GM19463 (cell line): ENCODE results near the gene C15orf61.

ENCODE experiments used
- ATAC-seq: cut with Tn5 transposase; IDR thresholded peaks from one replicate; pipeline ENCODE4 v1.9.1; 2021; ENCODE audit warnings: mild to moderate bottlenecking, moderate library complexity; ENCODE audit not compliant: unreplicated experiment

The C15orf61 gene

GRCh38 chr15:67512933-67513714 is 7.8 kb upstream of the C15orf61 start:
- no peak for ATAC-seq

- no peak for ATAC-seq
These were observed 5.8 kb upstream of the C15orf61 start for GRCh38 chr15:67515090-67515489.

GRCh38 chr15:67515557-67515956 is 5.4 kb upstream of the C15orf61 start:
- ATAC-seq, result no peak

- no peak for ATAC-seq
These were observed 456 bp upstream of the C15orf61 start for GRCh38 chr15:67520321-67521028.

DNA sequence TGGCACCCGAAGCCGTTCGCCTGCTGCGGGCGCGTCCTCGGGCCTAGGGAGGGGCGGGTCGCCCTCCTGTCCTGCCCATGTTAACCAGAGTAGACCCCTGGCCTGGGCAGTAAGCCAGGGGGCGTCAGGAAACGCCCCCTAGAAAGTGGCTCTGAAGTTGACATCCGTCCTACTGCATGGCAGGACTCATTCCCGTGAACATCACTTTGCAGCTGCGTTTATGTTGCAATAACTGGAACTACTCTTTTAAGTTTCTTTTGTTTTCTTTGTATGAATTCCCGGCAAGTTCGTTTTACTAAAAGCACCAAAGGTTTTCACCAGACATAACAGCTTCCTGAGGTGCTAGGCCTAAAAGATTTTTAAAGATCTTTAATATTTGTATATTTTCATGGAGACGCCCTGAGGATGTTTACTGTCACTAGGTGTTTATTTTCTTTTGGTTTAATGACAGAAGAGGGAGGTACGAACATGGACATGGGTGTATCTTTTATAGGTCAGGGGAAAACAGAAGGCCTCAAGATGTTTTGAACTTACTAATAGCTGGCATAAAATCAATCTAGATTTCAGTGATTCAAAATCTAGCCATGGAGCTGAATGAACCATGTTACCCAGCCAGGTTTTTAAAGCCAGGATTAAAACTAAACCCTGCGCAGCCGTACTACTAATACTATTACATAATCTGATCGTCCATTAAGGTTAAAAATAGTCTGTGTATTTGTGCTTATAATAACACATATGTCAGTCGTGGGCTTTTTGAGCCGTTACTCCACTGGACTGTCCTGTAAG is 1.0 kb downstream of the C15orf61 start:
- no peak for ATAC-seq

DNA sequence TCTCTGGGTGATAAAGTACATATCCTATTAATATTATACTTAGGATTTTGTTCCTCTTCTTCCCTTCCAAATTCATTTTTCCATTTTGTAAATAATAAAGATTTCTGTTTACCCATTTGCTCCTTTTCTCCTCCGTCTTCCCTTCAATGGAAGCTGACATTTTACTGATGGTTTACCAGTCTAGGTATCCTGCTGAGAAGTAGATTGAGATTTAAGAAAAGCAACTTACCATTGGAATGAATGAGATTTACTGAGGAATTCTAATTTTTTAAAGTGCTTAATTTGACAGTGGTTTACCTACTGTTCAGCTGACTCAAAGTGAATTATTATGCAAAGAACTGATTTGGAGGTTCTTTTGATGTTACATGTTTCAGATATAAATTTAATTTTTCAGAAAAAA is 2.4 kb downstream of the C15orf61 start:
- ATAC-seq, result no peak

DNA sequence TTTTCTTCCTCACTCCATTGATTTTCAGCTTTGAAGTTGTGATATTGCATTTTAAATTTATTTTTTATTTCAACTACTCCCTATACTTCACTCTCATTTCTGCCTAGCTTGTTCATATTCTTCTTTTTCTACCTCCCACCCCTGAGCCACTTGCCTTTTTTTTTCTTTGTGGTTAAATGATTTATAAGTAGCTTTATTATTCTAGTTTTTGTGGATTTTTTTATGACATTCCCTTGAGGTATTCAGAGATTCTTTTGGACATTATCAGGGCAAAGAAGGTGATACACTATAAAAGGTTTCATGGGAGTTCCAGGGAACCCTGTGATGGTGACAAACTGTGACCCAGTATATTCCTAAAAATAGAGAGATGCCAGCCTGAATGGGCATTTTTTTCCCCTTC is 3.3 kb downstream of the C15orf61 start:
- ATAC-seq, result no peak

DNA sequence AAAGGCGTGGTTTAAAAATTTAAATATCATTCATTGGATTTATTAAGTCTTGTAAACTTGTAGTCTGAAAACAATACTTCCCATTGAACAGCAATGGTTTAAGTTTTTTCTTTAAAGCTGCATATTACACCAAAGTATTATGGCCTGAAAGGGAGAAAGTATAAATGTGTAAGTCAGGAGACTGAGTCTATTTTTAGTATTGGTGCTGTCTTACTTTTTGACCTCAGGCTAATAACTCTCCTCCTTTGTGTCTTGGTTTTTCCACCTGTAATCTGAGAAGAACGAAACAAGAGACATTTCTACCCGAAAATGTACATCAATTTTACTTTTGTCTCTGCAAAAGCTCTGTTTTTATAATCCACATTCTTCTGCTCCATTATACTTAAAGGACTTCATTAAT is 7.6 kb downstream of the C15orf61 start:
- ATAC-seq, result no peak

DNA sequence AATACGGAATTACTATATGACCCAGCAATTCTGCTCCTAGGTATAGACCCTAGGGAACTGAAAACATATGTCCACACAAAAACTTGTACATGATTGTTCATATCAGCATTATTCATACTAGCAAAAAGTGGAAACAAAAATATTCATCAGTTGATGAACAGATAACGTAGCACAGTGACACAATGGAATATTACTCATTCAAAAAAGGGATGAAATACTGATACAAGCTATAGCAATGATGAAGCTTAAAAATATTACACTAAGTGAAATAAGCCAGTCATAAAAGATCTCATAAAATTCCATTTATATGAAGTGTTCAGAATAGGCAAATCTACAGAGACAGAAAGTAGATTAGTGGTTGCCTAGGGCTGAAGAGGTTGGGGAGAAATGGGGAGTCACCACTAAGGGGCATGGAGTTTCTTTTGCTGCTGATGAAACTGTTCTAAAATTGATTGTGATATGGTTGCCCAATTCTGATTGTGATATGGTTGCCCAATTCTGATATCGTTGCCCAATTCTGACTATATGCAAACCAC is 10.5 kb downstream of the C15orf61 start:
- no peak for ATAC-seq

DNA sequence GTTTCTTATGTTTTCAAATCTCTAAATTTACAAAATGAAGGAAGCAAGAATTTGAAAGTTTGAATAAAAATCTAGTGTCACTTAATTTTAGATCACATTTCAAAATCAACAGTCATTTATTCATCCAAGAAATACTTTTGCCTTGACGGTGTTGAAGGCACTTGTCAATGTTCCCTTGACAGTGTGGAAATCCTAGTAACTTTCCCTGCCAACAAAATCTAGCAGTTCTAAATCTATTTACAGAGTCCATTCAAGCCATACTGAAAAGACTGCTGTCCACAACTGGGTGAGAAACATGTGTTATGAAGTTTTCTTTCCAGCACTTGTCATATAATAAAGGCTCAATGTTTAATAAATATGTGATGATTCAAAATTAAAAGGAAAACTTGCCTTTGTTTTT is 12.9 kb downstream of the C15orf61 start:
- no peak for ATAC-seq

- no peak for ATAC-seq
These were observed 13.4 kb downstream of the C15orf61 start for GRCh38 chr15:67534360-67534759.

GRCh38 chr15:67537771-67538170 is 16.8 kb downstream of the C15orf61 start:
- ATAC-seq, result no peak

DNA sequence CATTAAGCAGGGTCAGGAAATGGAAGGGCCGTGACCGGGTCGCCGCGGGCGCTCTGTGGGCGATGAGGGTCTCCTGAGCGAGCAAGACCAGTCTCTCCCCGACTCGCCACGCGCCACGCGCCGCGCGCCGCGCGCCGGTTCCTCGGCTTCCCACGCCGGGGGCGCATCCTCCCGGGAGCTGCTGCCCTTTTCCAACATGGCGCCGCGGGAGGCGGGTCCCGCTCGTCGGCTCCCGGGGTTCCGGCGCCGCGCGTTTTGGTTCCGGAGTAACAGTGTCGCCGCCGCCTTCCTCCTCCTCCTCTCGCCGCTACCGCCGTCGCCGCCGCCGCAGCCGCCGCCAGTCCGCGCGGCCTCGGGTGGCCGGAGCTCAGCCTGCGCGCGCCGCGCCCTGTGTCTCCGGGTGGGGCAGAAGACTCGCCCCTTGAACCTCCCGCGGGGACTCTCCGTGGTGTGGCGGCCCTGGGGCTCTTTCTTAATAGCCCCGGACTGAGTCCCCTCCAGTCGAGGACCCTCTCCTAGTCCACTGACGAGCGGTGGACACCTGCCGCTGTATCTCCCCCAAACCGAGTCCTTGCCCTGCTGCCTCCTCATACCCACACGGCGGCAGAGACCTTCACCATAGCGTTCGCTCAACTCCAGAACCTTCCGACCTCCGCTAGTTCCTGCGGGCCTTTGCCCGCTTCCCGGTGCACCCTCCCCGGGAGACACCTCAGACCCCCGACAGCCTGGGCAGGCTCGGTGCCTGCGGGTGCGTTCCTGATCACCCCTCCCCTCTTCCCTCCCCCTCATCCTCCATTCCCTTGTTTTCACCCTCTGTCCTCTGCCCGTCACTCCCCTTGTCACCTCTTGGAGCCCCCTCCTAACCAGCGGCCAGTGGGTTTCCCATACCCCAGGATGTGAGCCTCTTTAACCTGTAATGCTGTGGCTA is 21.8 kb downstream of the C15orf61 start, which contains the start of gene MAP2K5:
Gene MAP2K5, plus strand, starts transcription at position 284 of the 928 bp plus-strand sequence. Its CDS starts 633 bp downstream, at position 917.
- ATAC-seq, result peak; percentile 58

- no peak for ATAC-seq
These were observed 22.4 kb downstream of the C15orf61 start for GRCh38 chr15:67543348-67543718.

DNA sequence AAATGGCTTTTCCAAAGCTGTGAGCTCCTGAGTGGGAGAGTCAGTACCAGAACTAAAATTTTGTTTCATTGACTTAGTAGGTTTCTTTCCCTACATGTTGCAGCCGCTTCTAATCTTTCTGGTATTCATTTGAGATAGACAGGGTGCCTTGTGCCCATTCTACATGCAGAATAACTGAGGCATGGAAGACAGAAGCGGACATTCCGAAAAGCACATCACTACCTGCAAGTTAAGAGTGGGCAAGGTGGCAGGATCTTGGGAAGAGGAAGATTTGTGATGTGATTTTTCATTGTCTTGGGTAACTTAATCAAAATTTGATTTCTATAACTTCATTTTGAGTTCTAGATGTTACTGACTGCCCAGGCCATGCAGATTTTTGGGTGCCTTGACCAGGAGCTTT is 23.5 kb downstream of the C15orf61 start:
- no peak for ATAC-seq

DNA sequence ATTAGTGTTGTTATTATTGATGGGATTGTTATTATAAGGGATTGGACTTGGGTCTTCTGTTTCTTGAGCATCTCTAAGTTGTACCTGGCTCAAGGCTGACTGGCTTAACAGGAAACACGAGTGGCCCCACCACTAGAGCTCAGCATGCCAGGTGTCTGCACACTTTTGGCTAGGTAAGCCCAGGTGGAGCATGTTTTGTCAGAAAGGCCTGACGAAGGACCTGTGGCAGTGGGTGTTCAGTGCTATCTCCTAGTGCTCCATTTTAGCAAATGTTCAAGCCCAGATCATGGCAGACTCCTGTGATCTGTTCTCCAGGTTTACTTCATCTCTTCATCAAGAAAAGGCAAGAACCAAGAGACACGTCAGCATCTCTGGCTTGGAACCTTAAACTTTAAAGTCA is 24.9 kb downstream of the C15orf61 start:
- no peak for ATAC-seq

DNA sequence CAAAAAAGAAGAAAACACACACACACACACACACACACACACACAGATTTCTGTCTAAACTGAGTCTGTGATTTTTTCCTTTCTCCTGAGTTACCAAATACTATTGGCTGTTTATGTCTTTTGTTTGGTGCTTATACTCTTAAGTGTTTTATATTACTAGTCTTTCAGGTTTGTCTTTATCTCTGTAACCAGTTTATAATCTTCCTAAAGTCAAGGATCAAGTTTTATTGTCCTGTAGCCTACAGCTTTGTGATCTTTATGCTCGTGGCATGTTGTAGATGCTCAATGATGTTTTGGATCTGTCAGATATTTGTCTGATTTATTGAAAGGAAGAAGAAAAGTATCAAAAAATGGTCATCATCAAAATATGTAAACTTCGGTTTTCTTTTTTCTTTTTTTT is 26.1 kb downstream of the C15orf61 start:
- no peak for ATAC-seq

- ATAC-seq, result no peak
These were observed 26.9 kb downstream of the C15orf61 start for GRCh38 chr15:67547836-67548235.

GRCh38 chr15:67548236-67548852 is 27.4 kb downstream of the C15orf61 start:
- ATAC-seq, result no peak
